ENCODE measurements around the gene LSM6. TPM values are rescaled to one million over a fixed set of nuclear protein-coding genes. Genes with fewer than 3 reads are reported as not detected.
A peak's percentile ranks its signal among the peaks of the same experiment; 100 is the strongest.

Gene LSM6
- total RNA-seq, 1 donor from 2014 or later: 18.7 TPM

DNA sequence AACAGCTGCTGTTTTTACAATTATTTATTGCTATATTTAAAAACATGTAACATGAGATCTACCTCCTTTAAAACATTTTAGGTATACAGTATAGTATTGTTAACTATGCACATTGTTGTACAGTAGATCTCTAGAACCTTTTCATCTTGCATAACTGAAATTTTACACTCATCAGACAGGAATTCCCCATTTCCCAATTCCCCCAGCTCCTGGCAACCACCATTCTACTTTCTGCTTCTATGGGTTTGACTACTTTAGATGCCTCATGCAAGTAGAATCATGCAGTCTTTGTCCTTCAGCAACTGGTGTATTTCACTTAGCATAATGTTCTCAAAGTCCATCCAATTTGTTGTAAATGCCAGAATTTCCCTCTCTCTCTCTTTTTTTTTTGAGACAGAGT is 9.7 kb upstream of the LSM6 start:
- Histone ChIP-seq H3K27me3 (ENCODE audit: insufficient read depth, low read length) (no peaks in the 10 kb centered on the region), H3K79me2 (ENCODE audit: insufficient read depth, low read length) (no peaks in the 10 kb centered on the region), H3K36me3 (ENCODE audit: insufficient read depth, low read length) (no peaks in the 10 kb centered on the region), H3K9ac (ENCODE audit: low read length) (no peak overlapping the region), H3K4me3 (ENCODE audit: insufficient read depth, low read depth, low read length) (no peak overlapping the region), H4K20me1 (ENCODE audit: insufficient read depth, low read length) (no peaks in the 10 kb centered on the region), H2AFZ (ENCODE audit: low read depth, low read length) (no peak overlapping the region), H3K27ac (ENCODE audit: low read depth, low read length) (no peak overlapping the region), H3K4me2 (ENCODE audit: low read length) (no peak overlapping the region), H3K9me3 (ENCODE audit: insufficient read depth, low read depth, low read length) (no peaks in the 10 kb centered on the region), H3K4me1 (ENCODE audit: insufficient read depth, low read length) (no peaks in the 10 kb centered on the region)
- FAIRE-seq: peak; percentile 90
- Mint-ChIP-seq H3K36me3 (ENCODE audit: low read depth, unreplicated experiment) (no peaks in the 10 kb centered on the region), H3K4me1 (ENCODE audit: low read depth, unreplicated experiment) (peaks cover 4% of the 10 kb centered on the region), H3K9me3 (ENCODE audit: unreplicated experiment) (peaks cover 3% of the 10 kb centered on the region), H3K4me3 (ENCODE audit: unreplicated experiment) (no peak overlapping the region), H3K27ac (ENCODE audit: unreplicated experiment) (no peak overlapping the region), H3K27me3 (ENCODE audit: low read depth, unreplicated experiment) (no peaks in the 10 kb centered on the region)
- TF ChIP-seq, protein P1, sequence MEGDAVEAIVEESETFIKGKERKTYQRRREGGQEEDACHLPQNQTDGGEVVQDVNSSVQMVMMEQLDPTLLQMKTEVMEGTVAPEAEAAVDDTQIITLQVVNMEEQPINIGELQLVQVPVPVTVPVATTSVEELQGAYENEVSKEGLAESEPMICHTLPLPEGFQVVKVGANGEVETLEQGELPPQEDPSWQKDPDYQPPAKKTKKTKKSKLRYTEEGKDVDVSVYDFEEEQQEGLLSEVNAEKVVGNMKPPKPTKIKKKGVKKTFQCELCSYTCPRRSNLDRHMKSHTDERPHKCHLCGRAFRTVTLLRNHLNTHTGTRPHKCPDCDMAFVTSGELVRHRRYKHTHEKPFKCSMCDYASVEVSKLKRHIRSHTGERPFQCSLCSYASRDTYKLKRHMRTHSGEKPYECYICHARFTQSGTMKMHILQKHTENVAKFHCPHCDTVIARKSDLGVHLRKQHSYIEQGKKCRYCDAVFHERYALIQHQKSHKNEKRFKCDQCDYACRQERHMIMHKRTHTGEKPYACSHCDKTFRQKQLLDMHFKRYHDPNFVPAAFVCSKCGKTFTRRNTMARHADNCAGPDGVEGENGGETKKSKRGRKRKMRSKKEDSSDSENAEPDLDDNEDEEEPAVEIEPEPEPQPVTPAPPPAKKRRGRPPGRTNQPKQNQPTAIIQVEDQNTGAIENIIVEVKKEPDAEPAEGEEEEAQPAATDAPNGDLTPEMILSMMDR (IDR thresholded peaks at IDR 0.05; ENCODE audit: insufficient read depth, low read depth, low read length): no peak
- TF ChIP-seq EZH2 (IDR thresholded peaks at IDR 0.05; ENCODE audit: insufficient read depth, low read length): no peak
- peak; percentile 88 for DNase-seq (ENCODE audit: low read depth)

DNA sequence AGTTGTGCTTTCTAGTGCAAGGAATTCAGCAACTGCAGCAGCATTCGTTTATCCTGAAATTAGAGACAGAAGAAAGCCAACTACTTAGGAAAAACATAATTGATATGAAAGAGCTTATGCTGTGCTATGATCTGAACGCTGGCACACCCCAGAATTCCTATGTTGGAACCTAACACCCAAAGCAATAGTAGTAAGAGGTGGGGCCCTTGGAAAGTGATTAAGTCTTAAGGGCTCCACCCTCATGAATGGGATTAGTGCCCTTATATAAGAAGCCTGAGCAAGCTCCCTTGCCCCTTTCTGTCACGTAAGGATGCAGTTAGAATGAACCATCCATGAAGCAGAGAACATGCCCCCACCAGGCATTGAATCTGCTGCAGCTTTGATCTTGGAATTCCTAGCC is 5.4 kb upstream of the LSM6 start:
- H3K27ac ChIP-seq (ENCODE audit: low read depth, low read length): no peak overlapping the region
- no peaks in the 10 kb centered on the region for H3K36me3 ChIP-seq (ENCODE audit: insufficient read depth, low read length)
- no peaks in the 10 kb centered on the region for H3K9me3 Mint-ChIP-seq (ENCODE audit: unreplicated experiment)
- H3K36me3 Mint-ChIP-seq (ENCODE audit: low read depth, unreplicated experiment): no peaks in the 10 kb centered on the region
- peaks cover 4% of the 10 kb centered on the region for H3K4me1 Mint-ChIP-seq (ENCODE audit: low read depth, unreplicated experiment)
- no peak overlapping the region for H3K4me3 ChIP-seq (ENCODE audit: insufficient read depth, low read depth, low read length)
- H3K9me3 ChIP-seq (ENCODE audit: insufficient read depth, low read depth, low read length): no peaks in the 10 kb centered on the region
- no peaks in the 10 kb centered on the region for H3K27me3 Mint-ChIP-seq (ENCODE audit: low read depth, unreplicated experiment)
- H3K9ac ChIP-seq (ENCODE audit: low read length): no peak overlapping the region
- no peak overlapping the region for H3K27ac Mint-ChIP-seq (ENCODE audit: unreplicated experiment)
- H3K27me3 ChIP-seq (ENCODE audit: insufficient read depth, low read length): no peaks in the 10 kb centered on the region
- H3K79me2 ChIP-seq (ENCODE audit: insufficient read depth, low read length): no peaks in the 10 kb centered on the region
- H2AFZ ChIP-seq (ENCODE audit: low read depth, low read length): no peak overlapping the region
- FAIRE-seq (no peak), DNase-seq (ENCODE audit: low read depth) (no peak)
- H3K4me1 ChIP-seq (ENCODE audit: insufficient read depth, low read length): no peaks in the 10 kb centered on the region
- H3K4me3 Mint-ChIP-seq (ENCODE audit: unreplicated experiment): no peak overlapping the region
- H3K4me2 ChIP-seq (ENCODE audit: low read length): no peak overlapping the region
- TF ChIP-seq, protein P1 (IDR thresholded peaks at IDR 0.05; ENCODE audit: insufficient read depth, low read depth, low read length): no peak
- TF ChIP-seq EZH2 (IDR thresholded peaks at IDR 0.05; ENCODE audit: insufficient read depth, low read length): no peak
- no peaks in the 10 kb centered on the region for H4K20me1 ChIP-seq (ENCODE audit: insufficient read depth, low read length)

DNA sequence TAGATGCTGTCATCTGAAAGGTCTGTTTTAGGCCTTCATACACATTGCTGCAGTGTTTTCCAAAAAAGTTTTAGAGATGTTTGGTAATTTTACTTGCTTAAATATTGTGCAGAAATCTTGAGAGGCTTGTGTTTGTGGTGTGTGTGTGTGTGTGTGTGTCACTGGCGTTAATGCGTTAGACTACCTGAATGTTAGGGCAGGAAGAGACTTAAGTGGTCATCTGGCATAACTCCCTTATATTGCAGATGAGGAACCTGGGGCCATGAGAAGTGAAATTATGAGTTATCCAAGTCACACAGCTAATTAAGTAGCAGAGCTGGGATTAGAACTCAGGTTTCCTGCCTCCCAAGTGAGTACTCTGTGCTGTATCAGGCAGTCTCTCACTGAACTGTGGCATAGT is 1.4 kb downstream of the LSM6 start:
- H3K27ac Mint-ChIP-seq (ENCODE audit: unreplicated experiment): no peak overlapping the region
- Histone ChIP-seq H3K9ac (ENCODE audit: low read length) (peak overlapping the region; percentile 93), H3K4me3 (ENCODE audit: insufficient read depth, low read depth, low read length) (peak overlapping the region; percentile 79), H3K27me3 (ENCODE audit: insufficient read depth, low read length) (no peaks in the 10 kb centered on the region), H3K4me2 (ENCODE audit: low read length) (peak overlapping the region; percentile 87), H3K36me3 (ENCODE audit: insufficient read depth, low read length) (no peaks in the 10 kb centered on the region), H3K27ac (ENCODE audit: low read depth, low read length) (no peak overlapping the region), H2AFZ (ENCODE audit: low read depth, low read length) (no peak overlapping the region), H4K20me1 (ENCODE audit: insufficient read depth, low read length) (peaks cover 28% of the 10 kb centered on the region), H3K4me1 (ENCODE audit: insufficient read depth, low read length) (peaks cover 4% of the 10 kb centered on the region), H3K79me2 (ENCODE audit: insufficient read depth, low read length) (peaks cover 63% of the 10 kb centered on the region), H3K9me3 (ENCODE audit: insufficient read depth, low read depth, low read length) (no peaks in the 10 kb centered on the region)
- peak overlapping the region; percentile 89 for H3K4me3 Mint-ChIP-seq (ENCODE audit: unreplicated experiment)
- TF ChIP-seq, protein P1 (IDR thresholded peaks at IDR 0.05; ENCODE audit: insufficient read depth, low read depth, low read length): no peak
- TF ChIP-seq EZH2 (IDR thresholded peaks at IDR 0.05; ENCODE audit: insufficient read depth, low read length): no peak
- peaks cover 5% of the 10 kb centered on the region for H3K4me1 Mint-ChIP-seq (ENCODE audit: low read depth, unreplicated experiment)
- no peak for DNase-seq (ENCODE audit: low read depth)
- H3K27me3 Mint-ChIP-seq (ENCODE audit: low read depth, unreplicated experiment): no peaks in the 10 kb centered on the region
- no peaks in the 10 kb centered on the region for H3K36me3 Mint-ChIP-seq (ENCODE audit: low read depth, unreplicated experiment)
- no peak for FAIRE-seq
- H3K9me3 Mint-ChIP-seq (ENCODE audit: unreplicated experiment): no peaks in the 10 kb centered on the region
